GM23338 (cell line): ENCODE data around the gene DUSP8. TPM values are rescaled to one million over a fixed set of nuclear protein-coding genes. Genes with fewer than 3 reads are reported as not detected.

Experiments
- ATAC-seq: fragments of 200-7000 bp; cut with Tn5 transposase; 3 replicates; pipeline ENCODE4 v1.9.1; 2020
- DNase-seq: peaks from one replicate; pipeline ENCODE4 v3.0.0-alpha.2; 2015; ENCODE audit warnings: low spot score
- H2AFZ ChIP-seq: fragments of 200-600 bp; sonication (generic); 2 replicates; pipeline ENCODE4 v1.8.0; 2016; ENCODE audit warnings: antibody characterized with exemption, mild to moderate bottlenecking, moderate library complexity
- H3F3A ChIP-seq: fragments of 200-600 bp; sonication (generic); replicated peaks from 2 replicates; pipeline ENCODE4 v1.8.0; 2017; ENCODE audit warnings: antibody characterized with exemption, mixed run types, low read depth
- H3K27ac ChIP-seq: fragments of 200-600 bp; sonication (generic); 2 replicates; pipeline ENCODE4 v1.6.1; 2016; ENCODE audit warnings: low read depth
- H3K27me3 ChIP-seq: fragments of 200-600 bp; sonication (generic); 2 replicates; pipeline ENCODE4 v1.8.0; 2016; ENCODE audit warnings: mild to moderate bottlenecking, mixed run types, moderate library complexity; ENCODE audit not compliant: insufficient read depth
- H3K36me3 ChIP-seq: fragments of 200-600 bp; sonication (generic); 2 replicates; pipeline ENCODE4 v1.8.0; 2016; ENCODE audit warnings: mild to moderate bottlenecking; ENCODE audit not compliant: insufficient read depth
- H3K4me1 ChIP-seq: fragments of 200-600 bp; sonication (generic); 2 replicates; pipeline ENCODE4 v1.8.0; 2016; ENCODE audit warnings: mild to moderate bottlenecking, moderate library complexity; ENCODE audit not compliant: insufficient read depth
- H3K4me2 ChIP-seq: fragments of 200-600 bp; sonication (generic); 2 replicates; pipeline ENCODE4 v1.7.1; 2017; ENCODE audit warnings: mixed run types
- H3K4me3 ChIP-seq: fragments of 200-600 bp; sonication (generic); 2 replicates; pipeline ENCODE4 v1.6.1; 2016; ENCODE audit warnings: mixed run types
- H3K79me2 ChIP-seq: fragments of 200-600 bp; sonication (generic); replicated peaks from 2 replicates; pipeline ENCODE4 v1.8.0; 2017; ENCODE audit warnings: mild to moderate bottlenecking; ENCODE audit not compliant: insufficient read depth
- H3K9me2 ChIP-seq: fragments of 200-600 bp; sonication (generic); 2 replicates; pipeline ENCODE4 v1.8.0; 2017; ENCODE audit not compliant: insufficient read depth
- H4K20me1 ChIP-seq: fragments of 200-600 bp; sonication (generic); replicated peaks from 2 replicates; pipeline ENCODE4 v1.8.0; 2017; ENCODE audit warnings: mild to moderate bottlenecking; ENCODE audit not compliant: insufficient read depth
- H3K27ac Mint-ChIP-seq: 2 replicates; pipeline ENCODE4 v1.8.0; 2020; ENCODE audit warnings: inconsistent platforms, mild to moderate bottlenecking, moderate library complexity, mixed read lengths
- H3K27me3 Mint-ChIP-seq: 3 replicates; pipeline ENCODE4 v1.8.0; 2022; ENCODE audit warnings: low read depth, mild to moderate bottlenecking, moderate library complexity, mixed read lengths, inconsistent platforms; ENCODE audit not compliant: insufficient read depth, poor library complexity
- H3K36me3 Mint-ChIP-seq: 3 replicates; pipeline ENCODE4 v1.8.0; 2021; ENCODE audit warnings: low read depth, mild to moderate bottlenecking, inconsistent platforms, moderate library complexity, mixed read lengths
- H3K4me1 Mint-ChIP-seq: 3 replicates; pipeline ENCODE4 v1.8.0; 2020; ENCODE audit warnings: mild to moderate bottlenecking, inconsistent platforms, mixed read lengths
- H3K4me3 Mint-ChIP-seq: 3 replicates; pipeline ENCODE4 v1.8.0; 2021; ENCODE audit warnings: moderate library complexity, mild to moderate bottlenecking, inconsistent platforms, mixed read lengths
- H3K9me3 Mint-ChIP-seq: 3 replicates; pipeline ENCODE4 v1.8.0; 2020; ENCODE audit warnings: moderate library complexity, mild to moderate bottlenecking, inconsistent platforms, mixed read lengths
- CREB1 ChIP-seq: fragments of 250-450 bp; sonication (Bioruptor Pico); IDR thresholded peaks from 2 replicates; pipeline ENCODE4 v1.5.0; 2020; ENCODE audit warnings: low read depth, mild to moderate bottlenecking, moderate library complexity
- CTCF ChIP-seq, 2 experiments: fragments of 200-600 bp in 1 of 2; sonication (generic) in 1 of 2; conservative IDR thresholded peaks; 2 replicates each; pipeline versions ENCODE4 v1.5.1 to v1.6.1; 2016 to 2017; ENCODE audit warnings: antibody characterized with exemption in 2 of 2, low read depth in 2 of 2, mild to moderate bottlenecking in 2 of 2, moderate library complexity in 1 of 2
- ETS1 ChIP-seq: IDR thresholded peaks from 2 replicates; pipeline ENCODE4 v1.6.1; 2016; ENCODE audit warnings: antibody characterized with exemption
- EZH2 ChIP-seq: fragments of 200-600 bp; sonication (generic); IDR thresholded peaks from one replicate; pipeline ENCODE4 v1.8.0; 2017; ENCODE audit warnings: antibody characterized with exemption, mild to moderate bottlenecking, low read depth; ENCODE audit not compliant: unreplicated experiment
- EZH2phosphoT487 ChIP-seq: fragments of 200-600 bp; sonication (generic); IDR thresholded peaks from one replicate; pipeline ENCODE4 v1.8.1; 2018; ENCODE audit warnings: antibody characterized with exemption; ENCODE audit not compliant: unreplicated experiment
- JUNB ChIP-seq: IDR thresholded peaks from one replicate; pipeline ENCODE4 v1.6.1; 2016; ENCODE audit warnings: antibody characterized with exemption; ENCODE audit not compliant: unreplicated experiment
- NANOG ChIP-seq: IDR thresholded peaks from 2 replicates; pipeline ENCODE4 v1.6.1; 2016; ENCODE audit warnings: antibody characterized with exemption, borderline replicate concordance
- POLR2AphosphoS5 ChIP-seq: IDR thresholded peaks from 2 replicates; pipeline ENCODE4 v1.6.1; 2016; ENCODE audit warnings: antibody characterized with exemption, low read depth
- REST ChIP-seq: IDR thresholded peaks from one replicate; pipeline ENCODE4 v1.6.1; 2018; ENCODE audit warnings: antibody characterized with exemption; ENCODE audit not compliant: unreplicated experiment
- STAT1 ChIP-seq: IDR thresholded peaks from one replicate; pipeline ENCODE4 v1.6.1; 2016; ENCODE audit warnings: antibody characterized with exemption; ENCODE audit not compliant: unreplicated experiment
- ZNF114 ChIP-seq: fragments of 250-450 bp; sonication (Bioruptor Pico); IDR thresholded peaks from 2 replicates; pipeline ENCODE4 v1.5.0; 2020; ENCODE audit warnings: mild to moderate bottlenecking, moderate library complexity
- ZNF331 ChIP-seq: fragments of 250-450 bp; sonication (Bioruptor Pico); IDR thresholded peaks from 2 replicates; pipeline ENCODE4 v1.5.0; 2020; ENCODE audit warnings: low read depth, mild to moderate bottlenecking, moderate library complexity
- polyA plus RNA-seq: library from polyadenylated mRNA; unstranded; fragments of >200 nt; fragmentation: Nextera tagmentation; extraction: Ambion mirVana; gene quantifications from 2 replicates; pipeline ENCODE4 v1.2.1, GENCODE V29; 2016
- total RNA-seq: library from RNA; depleted of rRNA; stranded (reverse); fragments of >200 nt; shearing (Covaris generic); gene quantifications from 2 replicates; pipeline ENCODE4 v1.2.3, GENCODE V29; 2014
- TF ChIP-seq, protein P1 (sequence below): fragments of 250-450 bp; sonication (Bioruptor Pico); IDR thresholded peaks from 2 replicates; pipeline ENCODE4 v1.5.0; 2020; ENCODE audit warnings: mild to moderate bottlenecking, moderate library complexity

DUSP8 gene
- total and polyA plus RNA-seq, 2 experiments from 2014 or later = 1.1 TPM

- no peak overlapping the region for H3K4me2 ChIP-seq
- ATAC-seq (no peak), DNase-seq (no peak)
- Mint-ChIP-seq H3K4me3 (no peak overlapping the region), H3K27ac (no peak overlapping the region), H3K4me1 (peaks cover 15% of the 10 kb centered on the region), H3K9me3 (peaks cover 20% of the 10 kb centered on the region), H3K36me3 (peaks cover 5% of the 10 kb centered on the region; the same call in 1 of the 3 replicates), H3K27me3 (peaks cover 9% of the 10 kb centered on the region)
- no peaks in the 10 kb centered on the region for H3K36me3 ChIP-seq
- no peaks in the 10 kb centered on the region for H4K20me1 ChIP-seq
- H3K4me1 ChIP-seq = no peaks in the 10 kb centered on the region
- no peaks in the 10 kb centered on the region for H3F3A ChIP-seq
- H3K27ac ChIP-seq = no peak overlapping the region
- no peak overlapping the region for H2AFZ ChIP-seq
- no peaks in the 10 kb centered on the region for H3K79me2 ChIP-seq
- no peak overlapping the region for H3K4me3 ChIP-seq
- H3K27me3 ChIP-seq = no peaks in the 10 kb centered on the region
- no peaks in the 10 kb centered on the region for H3K9me2 ChIP-seq
- no peak for TF ChIP-seq EZH2
- TF ChIP-seq STAT1 = no peak
- no peak for TF ChIP-seq ETS1
- TF ChIP-seq JUNB = no peak
- TF ChIP-seq, protein P1, sequence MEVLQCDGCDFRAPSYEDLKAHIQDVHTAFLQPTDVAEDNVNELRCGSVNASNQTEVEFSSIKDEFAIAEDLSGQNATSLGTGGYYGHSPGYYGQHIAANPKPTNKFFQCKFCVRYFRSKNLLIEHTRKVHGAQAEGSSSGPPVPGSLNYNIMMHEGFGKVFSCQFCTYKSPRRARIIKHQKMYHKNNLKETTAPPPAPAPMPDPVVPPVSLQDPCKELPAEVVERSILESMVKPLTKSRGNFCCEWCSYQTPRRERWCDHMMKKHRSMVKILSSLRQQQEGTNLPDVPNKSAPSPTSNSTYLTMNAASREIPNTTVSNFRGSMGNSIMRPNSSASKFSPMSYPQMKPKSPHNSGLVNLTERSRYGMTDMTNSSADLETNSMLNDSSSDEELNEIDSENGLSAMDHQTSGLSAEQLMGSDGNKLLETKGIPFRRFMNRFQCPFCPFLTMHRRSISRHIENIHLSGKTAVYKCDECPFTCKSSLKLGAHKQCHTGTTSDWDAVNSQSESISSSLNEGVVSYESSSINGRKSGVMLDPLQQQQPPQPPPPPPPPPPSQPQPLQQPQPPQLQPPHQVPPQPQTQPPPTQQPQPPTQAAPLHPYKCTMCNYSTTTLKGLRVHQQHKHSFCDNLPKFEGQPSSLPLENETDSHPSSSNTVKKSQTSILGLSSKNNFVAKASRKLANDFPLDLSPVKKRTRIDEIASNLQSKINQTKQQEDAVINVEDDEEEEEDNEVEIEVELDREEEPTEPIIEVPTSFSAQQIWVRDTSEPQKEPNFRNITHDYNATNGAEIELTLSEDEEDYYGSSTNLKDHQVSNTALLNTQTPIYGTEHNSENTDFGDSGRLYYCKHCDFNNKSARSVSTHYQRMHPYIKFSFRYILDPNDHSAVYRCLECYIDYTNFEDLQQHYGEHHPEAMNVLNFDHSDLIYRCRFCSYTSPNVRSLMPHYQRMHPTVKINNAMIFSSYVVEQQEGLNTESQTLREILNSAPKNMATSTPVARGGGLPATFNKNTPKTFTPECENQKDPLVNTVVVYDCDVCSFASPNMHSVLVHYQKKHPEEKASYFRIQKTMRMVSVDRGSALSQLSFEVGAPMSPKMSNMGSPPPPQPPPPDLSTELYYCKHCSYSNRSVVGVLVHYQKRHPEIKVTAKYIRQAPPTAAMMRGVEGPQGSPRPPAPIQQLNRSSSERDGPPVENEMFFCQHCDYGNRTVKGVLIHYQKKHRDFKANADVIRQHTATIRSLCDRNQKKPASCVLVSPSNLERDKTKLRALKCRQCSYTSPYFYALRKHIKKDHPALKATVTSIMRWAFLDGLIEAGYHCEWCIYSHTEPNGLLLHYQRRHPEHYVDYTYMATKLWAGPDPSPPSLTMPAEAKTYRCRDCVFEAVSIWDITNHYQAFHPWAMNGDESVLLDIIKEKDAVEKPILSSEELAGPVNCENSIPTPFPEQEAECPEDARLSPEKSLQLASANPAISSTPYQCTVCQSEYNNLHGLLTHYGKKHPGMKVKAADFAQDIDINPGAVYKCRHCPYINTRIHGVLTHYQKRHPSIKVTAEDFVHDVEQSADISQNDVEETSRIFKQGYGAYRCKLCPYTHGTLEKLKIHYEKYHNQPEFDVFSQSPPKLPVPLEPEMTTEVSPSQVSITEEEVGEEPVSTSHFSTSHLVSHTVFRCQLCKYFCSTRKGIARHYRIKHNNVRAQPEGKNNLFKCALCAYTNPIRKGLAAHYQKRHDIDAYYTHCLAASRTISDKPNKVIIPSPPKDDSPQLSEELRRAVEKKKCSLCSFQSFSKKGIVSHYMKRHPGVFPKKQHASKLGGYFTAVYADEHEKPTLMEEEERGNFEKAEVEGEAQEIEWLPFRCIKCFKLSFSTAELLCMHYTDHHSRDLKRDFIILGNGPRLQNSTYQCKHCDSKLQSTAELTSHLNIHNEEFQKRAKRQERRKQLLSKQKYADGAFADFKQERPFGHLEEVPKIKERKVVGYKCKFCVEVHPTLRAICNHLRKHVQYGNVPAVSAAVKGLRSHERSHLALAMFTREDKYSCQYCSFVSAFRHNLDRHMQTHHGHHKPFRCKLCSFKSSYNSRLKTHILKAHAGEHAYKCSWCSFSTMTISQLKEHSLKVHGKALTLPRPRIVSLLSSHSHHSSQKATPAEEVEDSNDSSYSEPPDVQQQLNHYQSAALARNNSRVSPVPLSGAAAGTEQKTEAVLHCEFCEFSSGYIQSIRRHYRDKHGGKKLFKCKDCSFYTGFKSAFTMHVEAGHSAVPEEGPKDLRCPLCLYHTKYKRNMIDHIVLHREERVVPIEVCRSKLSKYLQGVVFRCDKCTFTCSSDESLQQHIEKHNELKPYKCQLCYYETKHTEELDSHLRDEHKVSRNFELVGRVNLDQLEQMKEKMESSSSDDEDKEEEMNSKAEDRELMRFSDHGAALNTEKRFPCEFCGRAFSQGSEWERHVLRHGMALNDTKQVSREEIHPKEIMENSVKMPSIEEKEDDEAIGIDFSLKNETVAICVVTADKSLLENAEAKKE (CRISPR knock-in tag) = no peak
- TF ChIP-seq CREB1 = no peak
- no peak for TF ChIP-seq REST
- TF ChIP-seq CTCF (conservative IDR thresholded peaks at IDR 0.05; ENCODE audit: low read depth in 2 of 2) = no peak
- no peak for TF ChIP-seq ZNF114 (CRISPR knock-in tag)
- TF ChIP-seq EZH2phosphoT487 = no peak
- no peak for TF ChIP-seq ZNF331 (CRISPR knock-in tag)
- no peak for TF ChIP-seq POLR2AphosphoS5
- TF ChIP-seq NANOG = no peak
These were observed 31.6 kb upstream of the DUSP8 start for GRCh38 chr11:1603629-1604028.
